Liver (tissue), 9 donors: ENCODE measurements around the gene DTNB. TPM values are rescaled to one million over a fixed set of nuclear protein-coding genes. Genes with fewer than 3 reads are reported as not detected.
"Not testable (repeated sequence)": the region's sequence is repeated elsewhere in the genome, so short reads cannot be mapped to it uniquely, and the experiment has no call there.

Experiments
- DNase-seq: peaks from one replicate; pipeline ENCODE4 v3.0.0-alpha.2; 2017; ENCODE audit warnings: low spot score
- H3K27ac ChIP-seq, 2 donors: one replicate each; pipeline ENCODE4 v1.7.0; 2013; ENCODE audit warnings: inconsistent platforms in 2 of 2, low read length in 2 of 2, control low read depth in 1 of 2, low read depth in 1 of 2, mild to moderate bottlenecking in 1 of 2
- H3K27me3 ChIP-seq, 4 donors: one replicate each; pipeline versions ENCODE4 v1.6.1 to v1.7.0; 2013; ENCODE audit warnings: low read length in 3 of 4, inconsistent platforms in 1 of 4, mild to moderate bottlenecking in 1 of 4, moderate library complexity in 1 of 4; ENCODE audit not compliant: control insufficient read depth in 4 of 4, insufficient read depth in 4 of 4
- H3K36me3 ChIP-seq, 4 donors: one replicate each; pipeline versions ENCODE4 v1.6.1 to v1.7.0; 2013; ENCODE audit warnings: low read length in 3 of 4, mild to moderate bottlenecking in 3 of 4, low read depth in 1 of 4, moderate library complexity in 1 of 4; ENCODE audit not compliant: control insufficient read depth in 4 of 4, insufficient read depth in 3 of 4
- H3K4me1 ChIP-seq, 4 donors: one replicate each; pipeline versions ENCODE4 v1.6.1 to v1.7.0; 2013; ENCODE audit warnings: low read length in 3 of 4, mild to moderate bottlenecking in 3 of 4, moderate library complexity in 1 of 4; ENCODE audit not compliant: control insufficient read depth in 4 of 4, insufficient read depth in 4 of 4
- H3K4me3 ChIP-seq, 3 donors: one replicate each; pipeline versions ENCODE4 v1.6.1 to v1.7.0; 2013; ENCODE audit warnings: low read length in 3 of 3, control low read depth in 1 of 3, low read depth in 1 of 3, mild to moderate bottlenecking in 1 of 3
- H3K9ac ChIP-seq, 2 donors: one replicate each; pipeline ENCODE4 v1.7.0; 2013; ENCODE audit warnings: low read length in 2 of 2, mild to moderate bottlenecking in 2 of 2, moderate library complexity in 2 of 2, control low read depth in 1 of 2, low read depth in 1 of 2
- H3K9me3 ChIP-seq, 4 donors: one replicate each; pipeline versions ENCODE4 v1.6.1 to v1.7.0; 2013; ENCODE audit warnings: low read length in 3 of 4; ENCODE audit not compliant: control insufficient read depth in 4 of 4
- ATF3 ChIP-seq: IDR thresholded peaks from 2 replicates; pipeline ENCODE4 v1.6.1; 2016; ENCODE audit warnings: antibody characterized with exemption
- CTCF ChIP-seq: fragments of 150-350 bp; IDR thresholded peaks from 2 replicates; pipeline ENCODE4 v1.5.1; 2017; ENCODE audit warnings: improper control_type of control experiment, low read depth, low read length; ENCODE audit not compliant: missing input control
- EGR1 ChIP-seq, 2 donors: IDR thresholded peaks; 2 replicates each; pipeline ENCODE4 v1.6.1; 2016 to 2018; ENCODE audit warnings: antibody characterized with exemption in 2 of 2, low read depth in 2 of 2
- FOXA1 ChIP-seq: IDR thresholded peaks from 2 replicates; pipeline ENCODE4 v1.6.1; 2016; ENCODE audit warnings: antibody characterized with exemption
- FOXA2 ChIP-seq: IDR thresholded peaks from 2 replicates; pipeline ENCODE4 v1.6.1; 2016; ENCODE audit warnings: antibody characterized with exemption
- GABPA ChIP-seq, 2 donors: IDR thresholded peaks in 1 of 2; conservative IDR thresholded peaks in 1 of 2; 2 replicates each; pipeline ENCODE4 v1.6.1; 2016; ENCODE audit warnings: antibody characterized with exemption in 2 of 2, mild to moderate bottlenecking in 1 of 2, moderate library complexity in 1 of 2
- HNF4A ChIP-seq, 2 donors: conservative IDR thresholded peaks; 2 replicates each; pipeline ENCODE4 v1.6.1; 2016; ENCODE audit warnings: antibody characterized with exemption in 2 of 2, mild to moderate bottlenecking in 2 of 2
- HNF4G ChIP-seq: IDR thresholded peaks from 2 replicates; pipeline ENCODE4 v1.6.1; 2016; ENCODE audit warnings: antibody characterized with exemption
- JUND ChIP-seq, 2 donors: IDR thresholded peaks; 2 replicates each; pipeline ENCODE4 v1.6.1; 2016; ENCODE audit warnings: antibody characterized with exemption in 2 of 2
- MAX ChIP-seq: IDR thresholded peaks from 2 replicates; pipeline ENCODE4 v1.6.1; 2016; ENCODE audit warnings: antibody characterized with exemption
- NR2F2 ChIP-seq: IDR thresholded peaks from 2 replicates; pipeline ENCODE4 v1.6.1; 2016; ENCODE audit warnings: antibody characterized with exemption
- RAD21 ChIP-seq, 2 donors: IDR thresholded peaks; 2 replicates each; pipeline ENCODE4 v1.6.1; 2016; ENCODE audit warnings: antibody characterized with exemption in 2 of 2, mild to moderate bottlenecking in 2 of 2
- REST ChIP-seq: IDR thresholded peaks from 2 replicates; pipeline ENCODE4 v1.6.1; 2016; ENCODE audit warnings: antibody characterized with exemption, mild to moderate bottlenecking
- RXRA ChIP-seq, 2 donors: IDR thresholded peaks; 2 replicates each; pipeline ENCODE4 v1.6.1; 2017 to 2018; ENCODE audit warnings: antibody characterized with exemption in 2 of 2, mild to moderate bottlenecking in 1 of 2
- SP1 ChIP-seq: IDR thresholded peaks from 2 replicates; pipeline ENCODE4 v1.6.1; 2018; ENCODE audit warnings: antibody characterized with exemption, mild to moderate bottlenecking
- TAF1 ChIP-seq: conservative IDR thresholded peaks from 2 replicates; pipeline ENCODE4 v1.6.1; 2016; ENCODE audit warnings: antibody characterized with exemption, mild to moderate bottlenecking
- YY1 ChIP-seq: IDR thresholded peaks from 2 replicates; pipeline ENCODE4 v1.6.1; 2016; ENCODE audit warnings: antibody characterized with exemption, mild to moderate bottlenecking
- ZBTB33 ChIP-seq: IDR thresholded peaks from 2 replicates; pipeline ENCODE4 v1.6.1; 2016; ENCODE audit warnings: antibody characterized with exemption
- WGBS: extraction: QIAGEN DNeasy Blood & Tissue Kit; methylation state at CpG from one replicate; pipeline ENCODE4 v1.1.7; 2013; 5-methylcytosine and 5-hydroxymethylcytosine counted together
- polyA plus RNA-seq, 2 donors: library from polyadenylated mRNA; stranded (reverse) in 1 of 2; unstranded in 1 of 2; fragments of 200-250 nt in 1 of 2; fragments of >200 nt in 1 of 2; fragmentation: Nextera tagmentation in 1 of 2; extraction: Ambion mirVana in 1 of 2; gene quantifications; one replicate each; pipeline versions ENCODE4 v1.2.1 to v1.2.3, GENCODE V29; 2013 to 2015
- total RNA-seq, 2 donors: library from RNA; depleted of rRNA; stranded (reverse); fragments of >200 nt; gene quantifications; one replicate each; pipeline ENCODE4 v1.2.3, GENCODE V29; 2014
- donor health status: healthy.
- donor health status: healthy.
- donor health status: healthy.
- donor health status: healthy.
- donor health status: healthy.

The DTNB gene
- total and polyA plus RNA-seq, 4 donors = 3.3 to 10.5 (median 6.4) TPM

GRCh38 chr2:25639131-25639530 is 34.2 kb downstream of the DTNB start (continued):
- no peak for TF ChIP-seq YY1
- TF ChIP-seq RAD21 (IDR thresholded peaks at IDR 0.05) = no peak
- no peak for TF ChIP-seq FOXA2

- Histone ChIP-seq H3K36me3 (peaks cover 0 to 3% (median 0%) of the 10 kb centered on the region in 4 donors), H3K27ac (no peak overlapping the region), H3K27me3 (no peaks in the 10 kb centered on the region), H3K9ac (no peak overlapping the region), H3K4me3 (no peak overlapping the region), H3K4me1 (no peaks in the 10 kb centered on the region), H3K9me3 (no peaks in the 10 kb centered on the region)
- WGBS = 93% methylated on average over 1 of the region's 1 CpG
- DNase-seq = no peak
- no peak for TF ChIP-seq REST
- no peak for TF ChIP-seq NR2F2
- no peak for TF ChIP-seq CTCF
- TF ChIP-seq TAF1 = no peak
- no peak for TF ChIP-seq RAD21 (IDR thresholded peaks at IDR 0.05)
- TF ChIP-seq EGR1 (IDR thresholded peaks at IDR 0.05; ENCODE audit: low read depth in 2 of 2) = no peak
- no peak for TF ChIP-seq MAX
- no peak for TF ChIP-seq GABPA (IDR thresholded peaks at IDR 0.05 in 1 of 2, conservative IDR thresholded peaks at IDR 0.05 in 1 of 2)
- no peak for TF ChIP-seq ZBTB33
- no peak for TF ChIP-seq ATF3
- no peak for TF ChIP-seq JUND (IDR thresholded peaks at IDR 0.05)
- no peak for TF ChIP-seq RXRA (IDR thresholded peaks at IDR 0.05)
- TF ChIP-seq YY1 = no peak
- no peak for TF ChIP-seq HNF4G
- TF ChIP-seq SP1 = no peak
- TF ChIP-seq FOXA2 = no peak
- no peak for TF ChIP-seq FOXA1
- TF ChIP-seq HNF4A (conservative IDR thresholded peaks at IDR 0.05) = no peak
Measured at GRCh38 chr2:25635797-25636196, 37.6 kb downstream of the DTNB start.

- not testable (repeated sequence) for H3K4me1 ChIP-seq, H3K36me3 ChIP-seq, DNase-seq, H3K4me3 ChIP-seq, H3K9ac ChIP-seq, H3K9me3 ChIP-seq, H3K27me3 ChIP-seq, H3K27ac ChIP-seq
- 95% methylated on average over 34 of the region's 34 CpGs for WGBS
Measured at GRCh38 chr2:25633801-25634200, 39.6 kb downstream of the DTNB start.
